Ovary (tissue), 3 donors: ENCODE results near the gene TDP1.

ENCODE experiments used
- EP300 ChIP-seq: sonication (generic); formaldehyde crosslinking; IDR thresholded peaks from one replicate; pipeline ENCODE4 v1.6.1; 2017; ENCODE audit warnings: antibody characterized with exemption
- TF ChIP-seq, protein P1 (sequence below), 3 donors: fragments of 450-650 bp in 2 of 3; fragments of 200-600 bp in 1 of 3; IDR thresholded peaks; one replicate each; pipeline versions ENCODE4 v1.5.1 to v1.8.0; 2016 to 2022; ENCODE audit warnings: antibody characterized with exemption in 3 of 3, mild to moderate bottlenecking in 1 of 3
- donor health status: DM: no; HTN: no; CAD: no.

DNA sequence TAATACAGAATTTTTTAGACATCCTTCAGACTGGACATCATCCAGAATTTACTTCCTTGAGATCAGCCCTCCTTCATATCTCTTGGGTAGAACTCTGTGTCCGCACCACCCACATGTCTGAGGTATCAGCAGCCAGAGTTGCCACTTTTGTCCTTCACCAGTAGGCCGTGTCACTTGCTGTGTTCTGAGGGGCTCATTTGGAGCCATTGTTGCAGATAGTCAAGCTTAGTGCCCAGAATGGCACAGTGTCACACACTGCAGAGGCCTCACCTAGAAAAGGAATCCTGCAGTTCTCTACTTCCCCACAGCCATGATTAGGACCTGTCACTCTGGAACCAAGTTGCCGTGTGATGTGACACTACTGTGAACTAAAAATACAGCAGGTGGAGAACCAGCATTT lies 69.2 kb downstream of the TDP1 start:
- TF ChIP-seq, protein P1, sequence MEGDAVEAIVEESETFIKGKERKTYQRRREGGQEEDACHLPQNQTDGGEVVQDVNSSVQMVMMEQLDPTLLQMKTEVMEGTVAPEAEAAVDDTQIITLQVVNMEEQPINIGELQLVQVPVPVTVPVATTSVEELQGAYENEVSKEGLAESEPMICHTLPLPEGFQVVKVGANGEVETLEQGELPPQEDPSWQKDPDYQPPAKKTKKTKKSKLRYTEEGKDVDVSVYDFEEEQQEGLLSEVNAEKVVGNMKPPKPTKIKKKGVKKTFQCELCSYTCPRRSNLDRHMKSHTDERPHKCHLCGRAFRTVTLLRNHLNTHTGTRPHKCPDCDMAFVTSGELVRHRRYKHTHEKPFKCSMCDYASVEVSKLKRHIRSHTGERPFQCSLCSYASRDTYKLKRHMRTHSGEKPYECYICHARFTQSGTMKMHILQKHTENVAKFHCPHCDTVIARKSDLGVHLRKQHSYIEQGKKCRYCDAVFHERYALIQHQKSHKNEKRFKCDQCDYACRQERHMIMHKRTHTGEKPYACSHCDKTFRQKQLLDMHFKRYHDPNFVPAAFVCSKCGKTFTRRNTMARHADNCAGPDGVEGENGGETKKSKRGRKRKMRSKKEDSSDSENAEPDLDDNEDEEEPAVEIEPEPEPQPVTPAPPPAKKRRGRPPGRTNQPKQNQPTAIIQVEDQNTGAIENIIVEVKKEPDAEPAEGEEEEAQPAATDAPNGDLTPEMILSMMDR (IDR thresholded peaks at IDR 0.05): no peak
- TF ChIP-seq EP300: no peak
